K562 (cell line): ENCODE measurements around the gene SEMA6B. TPM values are rescaled to one million over a fixed set of nuclear protein-coding genes. Genes with fewer than 3 reads are reported as not detected.

Experiments
- ARID2 ChIP-seq: fragments of 450-650 bp; IDR thresholded peaks from 2 replicates; pipeline ENCODE4 v1.6.1; 2017; ENCODE audit warnings: antibody characterized with exemption, mild to moderate bottlenecking
- CBX5 ChIP-seq: IDR thresholded peaks from 2 replicates; pipeline ENCODE4 v1.6.1; 2014; ENCODE audit warnings: low read depth, borderline replicate concordance
- CC2D1A ChIP-seq: fragments of 450-650 bp; IDR thresholded peaks from 2 replicates; pipeline ENCODE4 v1.6.1; 2017; ENCODE audit warnings: mild to moderate bottlenecking
- ELF2 ChIP-seq: fragments of 250-450 bp; sonication (Bioruptor Pico); IDR thresholded peaks from 2 replicates; pipeline ENCODE4 v1.5.0; 2021; ENCODE audit warnings: mild to moderate bottlenecking
- ESRRA ChIP-seq: fragments of 450-650 bp; IDR thresholded peaks from 2 replicates; pipeline ENCODE4 v1.6.1; 2014; ENCODE audit warnings: low read depth, mild to moderate bottlenecking, moderate library complexity, borderline replicate concordance
- LEF1 ChIP-seq: fragments of 450-650 bp; IDR thresholded peaks from 2 replicates; pipeline ENCODE4 v1.6.1; 2016; ENCODE audit warnings: mild to moderate bottlenecking
- MAZ ChIP-seq, 2 experiments: fragments of 450-650 bp in 1 of 2; sonication (generic) in 1 of 2; formaldehyde crosslinking; IDR thresholded peaks in 1 of 2; conservative IDR thresholded peaks in 1 of 2; 2 replicates each; pipeline versions ENCODE4 v1.4.0 to v1.5.0; 2020; ENCODE audit warnings: mild to moderate bottlenecking in 1 of 2, missing genetic modification reagents in 1 of 2
- NCOA4 ChIP-seq: fragments of 450-650 bp; IDR thresholded peaks from 2 replicates; pipeline ENCODE4 v1.6.1; 2018; ENCODE audit warnings: mild to moderate bottlenecking; ENCODE audit not compliant: partially characterized antibody
- POLR3G ChIP-seq: IDR thresholded peaks from 2 replicates; pipeline ENCODE4 v1.6.1; 2011; ENCODE audit not compliant: insufficient read length, insufficient replicate concordance; ENCODE audit errors: extremely low read depth
- PTBP1 ChIP-seq: fragments of 200-400 bp; formaldehyde crosslinking; IDR thresholded peaks from 2 replicates; pipeline ENCODE4 v1.6.1; 2017; ENCODE audit warnings: low read depth, low read length
- SLC30A9 ChIP-seq: fragments of 250-450 bp; sonication (Bioruptor Pico); IDR thresholded peaks from 2 replicates; pipeline ENCODE4 v1.8.0; 2022; ENCODE audit warnings: mild to moderate bottlenecking, moderate library complexity
- SMARCA4 ChIP-seq: fragments of 450-650 bp; IDR thresholded peaks from 2 replicates; pipeline ENCODE4 v1.6.1; 2016
- TOE1 ChIP-seq, 2 experiments: fragments of 450-650 bp in 1 of 2; sonication (generic) in 1 of 2; formaldehyde crosslinking in 1 of 2; IDR thresholded peaks; 2 replicates each; pipeline versions ENCODE4 v1.7.1 to v1.8.0; 2016 to 2022; ENCODE audit warnings: borderline replicate concordance in 2 of 2, mild to moderate bottlenecking in 2 of 2, antibody characterized with exemption in 1 of 2, inconsistent platforms in 1 of 2, low read depth in 1 of 2, missing genetic modification reagents in 1 of 2, moderate library complexity in 1 of 2
- XRCC5 ChIP-seq: fragments of 200-400 bp; formaldehyde crosslinking; IDR thresholded peaks from 2 replicates; pipeline ENCODE4 v1.6.1; 2017; ENCODE audit warnings: low read depth, mild to moderate bottlenecking, low read length
- polyA plus RNA-seq, 8 experiments: library from polyadenylated mRNA; depleted of rRNA in 4 of 8; stranded (reverse) in 5 of 8; unstranded in 3 of 8; fragments of >200 nt; fragmentation: Nextera tagmentation in 2 of 8; fragmentation: Illumina TruSeq in 1 of 8; extraction: Ambion mirVana in 2 of 8; extraction: Trizol in 1 of 8; gene quantifications; 2 replicates each; pipeline versions ENCODE4 v1.2.1 to v1.2.3, GENCODE V29; 2011 to 2014; ENCODE audit warnings: inconsistent platforms in 1 of 8, missing spikeins in 1 of 8
- total RNA-seq, 7 experiments: library from RNA; depleted of rRNA in 6 of 7; stranded (reverse); fragments of >200 nt in 6 of 7; fragmentation: Illumina TruSeq in 2 of 7; extraction: Trizol in 2 of 7; gene quantifications; 2 replicates each; pipeline versions ENCODE4 v1.2.1 to v1.2.3, GENCODE V29; 2011 to 2021; ENCODE audit warnings: low replicate concordance in 1 of 7
- TF ChIP-seq, protein P1 (sequence below): fragments of 450-650 bp; IDR thresholded peaks from 2 replicates; pipeline ENCODE4 v1.6.1; 2017; ENCODE audit warnings: antibody characterized with exemption
- TF ChIP-seq, protein P2 (sequence below): sonication (generic); formaldehyde crosslinking; IDR thresholded peaks from 2 replicates; pipeline ENCODE4 v1.9.0; 2022; ENCODE audit warnings: mild to moderate bottlenecking, missing genetic modification reagents
- TF ChIP-seq, protein P3 (sequence below): sonication (generic); formaldehyde crosslinking; IDR thresholded peaks from 2 replicates; pipeline ENCODE4 v1.8.1; 2023; ENCODE audit warnings: missing genetic modification reagents, mild to moderate bottlenecking, borderline replicate concordance
- TF ChIP-seq, protein P4 (sequence below), 2 experiments: fragments of 250-450 bp in 1 of 2; fragments of 450-650 bp in 1 of 2; sonication (Bioruptor Pico) in 1 of 2; IDR thresholded peaks; 2 replicates each; pipeline versions ENCODE4 v1.6.1 to v1.8.0; 2016 to 2021; ENCODE audit warnings: mild to moderate bottlenecking in 2 of 2, moderate library complexity in 2 of 2, missing compliant biosample characterization in 1 of 2, missing genetic modification characterization in 1 of 2

Gene SEMA6B
- total and polyA plus RNA-seq, 9 of the 15 experiments (the other 6 are each of a cell fraction or from before 2014, with no cell fraction given): 0.65 to 4.6 (median 2.5) TPM; not detected in 2

DNA sequence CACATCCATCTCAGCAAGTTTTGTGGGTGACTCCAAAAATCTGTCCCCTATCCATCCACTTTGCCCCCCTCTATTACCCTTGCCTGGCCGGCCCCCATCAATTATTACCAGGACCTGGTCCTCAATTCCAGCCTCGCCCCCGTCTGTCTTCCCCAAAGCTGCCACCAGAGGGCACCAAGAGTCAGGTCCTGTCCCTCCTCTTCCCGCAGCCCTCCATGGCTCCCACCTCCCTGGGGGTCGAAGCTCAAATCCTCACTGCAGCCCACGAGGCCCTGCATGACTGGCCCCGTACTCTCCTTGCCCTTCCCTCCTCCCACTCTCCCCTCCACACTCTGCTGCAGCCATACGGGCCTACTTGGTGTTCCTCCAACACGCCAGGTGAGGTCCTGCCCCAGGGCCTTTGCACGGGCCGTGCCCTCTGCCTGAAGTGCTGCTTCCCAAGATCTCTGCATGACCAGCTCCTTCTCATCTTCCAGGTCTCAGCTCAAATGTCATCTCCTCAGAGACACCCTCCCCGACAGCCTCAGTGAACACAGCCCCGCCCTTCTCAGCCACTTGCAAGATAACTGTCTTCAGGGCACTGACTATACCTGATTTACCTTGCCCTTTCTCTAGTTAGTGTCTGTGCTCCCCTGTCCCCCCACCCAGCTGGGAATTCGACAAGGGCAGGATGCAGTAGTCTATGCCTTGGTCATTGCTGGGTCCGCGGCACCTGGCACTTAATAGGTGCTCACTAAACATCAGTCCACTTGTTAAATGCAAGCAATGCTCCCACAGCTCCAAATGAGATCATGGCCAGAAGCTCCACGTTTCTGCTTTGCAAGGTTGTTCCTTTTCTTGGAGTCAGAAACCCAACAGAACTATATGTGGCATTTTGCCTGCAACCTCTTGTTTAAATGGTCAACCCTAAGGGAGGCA is 16.8 kb upstream of the SEMA6B start (continued):
- peak; percentile 58; the same call in 1 of the 2 replicates for TF ChIP-seq XRCC5
- TF ChIP-seq, protein P1, sequence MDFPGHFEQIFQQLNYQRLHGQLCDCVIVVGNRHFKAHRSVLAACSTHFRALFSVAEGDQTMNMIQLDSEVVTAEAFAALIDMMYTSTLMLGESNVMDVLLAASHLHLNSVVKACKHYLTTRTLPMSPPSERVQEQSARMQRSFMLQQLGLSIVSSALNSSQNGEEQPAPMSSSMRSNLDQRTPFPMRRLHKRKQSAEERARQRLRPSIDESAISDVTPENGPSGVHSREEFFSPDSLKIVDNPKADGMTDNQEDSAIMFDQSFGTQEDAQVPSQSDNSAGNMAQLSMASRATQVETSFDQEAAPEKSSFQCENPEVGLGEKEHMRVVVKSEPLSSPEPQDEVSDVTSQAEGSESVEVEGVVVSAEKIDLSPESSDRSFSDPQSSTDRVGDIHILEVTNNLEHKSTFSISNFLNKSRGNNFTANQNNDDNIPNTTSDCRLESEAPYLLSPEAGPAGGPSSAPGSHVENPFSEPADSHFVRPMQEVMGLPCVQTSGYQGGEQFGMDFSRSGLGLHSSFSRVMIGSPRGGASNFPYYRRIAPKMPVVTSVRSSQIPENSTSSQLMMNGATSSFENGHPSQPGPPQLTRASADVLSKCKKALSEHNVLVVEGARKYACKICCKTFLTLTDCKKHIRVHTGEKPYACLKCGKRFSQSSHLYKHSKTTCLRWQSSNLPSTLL: peak; percentile 75; the same call in 1 of the 2 replicates
- TF ChIP-seq SMARCA4: 0 out of 2 replicates have a peak, but pooled peaks have one; percentile 20
- TF ChIP-seq PTBP1: peak; percentile 97
- peak; percentile 83 for TF ChIP-seq CC2D1A
- TF ChIP-seq POLR3G: no peak
- 0 out of 4 replicates have a peak, but pooled peaks of 1 of the 2 experiments have one; percentile 28 for TF ChIP-seq MAZ (CRISPR knock-in tag; conservative IDR thresholded peaks at IDR 0.05 in 1 of 2, IDR thresholded peaks at IDR 0.05 in 1 of 2)
- TF ChIP-seq CBX5: no peak
- peak; percentile 75 for TF ChIP-seq NCOA4
- TF ChIP-seq TOE1 (IDR thresholded peaks at IDR 0.05; ENCODE audit: borderline replicate concordance): peak; percentile 29; the same call in 1 of the 2 replicates
- TF ChIP-seq TOE1 (CRISPR knock-in tag; IDR thresholded peaks at IDR 0.05; ENCODE audit: borderline replicate concordance, low read depth): no peak
- TF ChIP-seq, protein P2, sequence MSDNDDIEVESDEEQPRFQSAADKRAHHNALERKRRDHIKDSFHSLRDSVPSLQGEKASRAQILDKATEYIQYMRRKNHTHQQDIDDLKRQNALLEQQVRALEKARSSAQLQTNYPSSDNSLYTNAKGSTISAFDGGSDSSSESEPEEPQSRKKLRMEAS: 0 out of 2 replicates have a peak, but pooled peaks have one; percentile 14
- TF ChIP-seq SLC30A9 (CRISPR knock-in tag): no peak
- TF ChIP-seq, protein P3, sequence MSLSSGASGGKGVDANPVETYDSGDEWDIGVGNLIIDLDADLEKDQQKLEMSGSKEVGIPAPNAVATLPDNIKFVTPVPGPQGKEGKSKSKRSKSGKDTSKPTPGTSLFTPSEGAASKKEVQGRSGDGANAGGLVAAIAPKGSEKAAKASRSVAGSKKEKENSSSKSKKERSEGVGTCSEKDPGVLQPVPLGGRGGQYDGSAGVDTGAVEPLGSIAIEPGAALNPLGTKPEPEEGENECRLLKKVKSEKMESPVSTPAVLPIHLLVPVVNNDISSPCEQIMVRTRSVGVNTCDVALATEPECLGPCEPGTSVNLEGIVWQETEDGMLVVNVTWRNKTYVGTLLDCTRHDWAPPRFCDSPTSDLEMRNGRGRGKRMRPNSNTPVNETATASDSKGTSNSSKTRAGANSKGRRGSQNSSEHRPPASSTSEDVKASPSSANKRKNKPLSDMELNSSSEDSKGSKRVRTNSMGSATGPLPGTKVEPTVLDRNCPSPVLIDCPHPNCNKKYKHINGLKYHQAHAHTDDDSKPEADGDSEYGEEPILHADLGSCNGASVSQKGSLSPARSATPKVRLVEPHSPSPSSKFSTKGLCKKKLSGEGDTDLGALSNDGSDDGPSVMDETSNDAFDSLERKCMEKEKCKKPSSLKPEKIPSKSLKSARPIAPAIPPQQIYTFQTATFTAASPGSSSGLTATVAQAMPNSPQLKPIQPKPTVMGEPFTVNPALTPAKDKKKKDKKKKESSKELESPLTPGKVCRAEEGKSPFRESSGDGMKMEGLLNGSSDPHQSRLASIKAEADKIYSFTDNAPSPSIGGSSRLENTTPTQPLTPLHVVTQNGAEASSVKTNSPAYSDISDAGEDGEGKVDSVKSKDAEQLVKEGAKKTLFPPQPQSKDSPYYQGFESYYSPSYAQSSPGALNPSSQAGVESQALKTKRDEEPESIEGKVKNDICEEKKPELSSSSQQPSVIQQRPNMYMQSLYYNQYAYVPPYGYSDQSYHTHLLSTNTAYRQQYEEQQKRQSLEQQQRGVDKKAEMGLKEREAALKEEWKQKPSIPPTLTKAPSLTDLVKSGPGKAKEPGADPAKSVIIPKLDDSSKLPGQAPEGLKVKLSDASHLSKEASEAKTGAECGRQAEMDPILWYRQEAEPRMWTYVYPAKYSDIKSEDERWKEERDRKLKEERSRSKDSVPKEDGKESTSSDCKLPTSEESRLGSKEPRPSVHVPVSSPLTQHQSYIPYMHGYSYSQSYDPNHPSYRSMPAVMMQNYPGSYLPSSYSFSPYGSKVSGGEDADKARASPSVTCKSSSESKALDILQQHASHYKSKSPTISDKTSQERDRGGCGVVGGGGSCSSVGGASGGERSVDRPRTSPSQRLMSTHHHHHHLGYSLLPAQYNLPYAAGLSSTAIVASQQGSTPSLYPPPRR: 0 out of 2 replicates have a peak, but pooled peaks have one; percentile 39
- peak; percentile 47; the same call in 1 of the 2 replicates for TF ChIP-seq ARID2
- TF ChIP-seq ESRRA: peak; percentile 62; the same call in 1 of the 2 replicates
- no peak for TF ChIP-seq ELF2 (CRISPR knock-in tag)
- TF ChIP-seq, protein P4, sequence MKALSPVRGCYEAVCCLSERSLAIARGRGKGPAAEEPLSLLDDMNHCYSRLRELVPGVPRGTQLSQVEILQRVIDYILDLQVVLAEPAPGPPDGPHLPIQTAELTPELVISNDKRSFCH (CRISPR knock-in tag; IDR thresholded peaks at IDR 0.05): no peak
- TF ChIP-seq, protein P4 (tag; IDR thresholded peaks at IDR 0.05): peak; percentile 38; the same call in 1 of the 2 replicates
- no peak for TF ChIP-seq LEF1
